NCI-H69 (cell line): Measurements from ENCODE around the gene LRP8.
"Not testable (repeated sequence)": the region's sequence is repeated elsewhere in the genome, so short reads cannot be mapped to it uniquely, and the experiment has no call there.

Experiments
- DNase-seq: peaks from one replicate; lab custom pipeline; 2025; lab: John Stamatoyannopoulos, UW

The LRP8 gene

DNA sequence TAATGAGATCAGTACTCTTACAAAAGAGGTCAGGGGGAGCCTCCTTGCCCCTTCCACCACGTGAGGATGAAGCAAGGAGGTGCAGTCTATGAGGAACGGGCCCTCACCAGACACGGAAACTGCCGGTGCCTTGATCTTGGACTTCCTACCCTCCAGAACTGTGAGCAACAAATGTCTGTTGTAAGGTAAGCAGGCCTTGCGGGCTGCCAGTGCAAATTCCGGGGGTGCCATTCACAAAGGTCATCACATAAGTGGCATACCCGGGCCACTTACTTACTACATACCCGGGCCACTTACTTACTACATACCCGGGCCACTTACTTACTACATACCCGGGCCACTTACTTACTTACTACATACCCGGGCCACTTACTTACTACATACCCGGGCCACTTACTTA lies 44.7 kb downstream of the LRP8 start:
- DNase-seq = not testable (repeated sequence)

DNA sequence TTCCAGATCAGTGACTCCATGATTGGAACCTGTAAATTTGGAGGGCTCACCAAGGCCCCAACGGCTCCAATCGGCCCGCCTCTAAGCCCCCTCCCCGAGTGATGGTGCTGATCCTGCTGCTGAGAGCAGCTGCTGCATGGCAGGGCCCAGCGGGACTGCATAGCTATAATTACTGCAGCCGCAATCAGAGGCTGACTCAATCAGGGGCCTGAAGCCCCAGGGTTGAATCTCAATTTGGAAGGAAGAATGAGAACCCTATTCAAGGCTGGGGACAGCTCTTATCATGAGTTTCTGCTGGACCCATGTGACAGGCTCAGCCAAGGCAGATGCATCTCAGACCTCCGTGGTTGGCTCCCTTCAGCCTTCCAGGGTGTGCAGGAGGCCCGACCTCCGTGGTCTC lies 46.7 kb downstream of the LRP8 start:
- DNase-seq = peak; percentile 79

DNA sequence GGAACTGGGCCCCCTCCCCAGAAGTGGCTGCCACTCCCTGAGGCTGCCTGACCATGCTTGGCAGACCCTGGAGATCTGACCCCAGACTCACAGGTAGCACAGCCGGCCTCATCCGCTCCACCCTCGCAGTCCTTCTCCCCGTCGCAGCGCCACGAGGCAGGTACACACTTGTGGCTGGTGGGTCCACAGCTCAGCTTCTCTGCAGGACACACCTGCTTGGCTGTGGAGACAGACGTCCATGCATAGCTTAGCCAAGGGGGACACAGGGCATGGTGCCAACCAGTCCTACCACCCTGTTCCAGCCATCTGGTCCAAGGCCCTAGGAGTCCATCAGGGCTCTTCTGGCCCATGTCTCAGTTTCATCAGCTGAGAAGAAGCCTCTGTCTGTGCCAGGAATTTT lies 47.4 kb downstream of the LRP8 start:
- DNase-seq = peak; percentile 23

DNA sequence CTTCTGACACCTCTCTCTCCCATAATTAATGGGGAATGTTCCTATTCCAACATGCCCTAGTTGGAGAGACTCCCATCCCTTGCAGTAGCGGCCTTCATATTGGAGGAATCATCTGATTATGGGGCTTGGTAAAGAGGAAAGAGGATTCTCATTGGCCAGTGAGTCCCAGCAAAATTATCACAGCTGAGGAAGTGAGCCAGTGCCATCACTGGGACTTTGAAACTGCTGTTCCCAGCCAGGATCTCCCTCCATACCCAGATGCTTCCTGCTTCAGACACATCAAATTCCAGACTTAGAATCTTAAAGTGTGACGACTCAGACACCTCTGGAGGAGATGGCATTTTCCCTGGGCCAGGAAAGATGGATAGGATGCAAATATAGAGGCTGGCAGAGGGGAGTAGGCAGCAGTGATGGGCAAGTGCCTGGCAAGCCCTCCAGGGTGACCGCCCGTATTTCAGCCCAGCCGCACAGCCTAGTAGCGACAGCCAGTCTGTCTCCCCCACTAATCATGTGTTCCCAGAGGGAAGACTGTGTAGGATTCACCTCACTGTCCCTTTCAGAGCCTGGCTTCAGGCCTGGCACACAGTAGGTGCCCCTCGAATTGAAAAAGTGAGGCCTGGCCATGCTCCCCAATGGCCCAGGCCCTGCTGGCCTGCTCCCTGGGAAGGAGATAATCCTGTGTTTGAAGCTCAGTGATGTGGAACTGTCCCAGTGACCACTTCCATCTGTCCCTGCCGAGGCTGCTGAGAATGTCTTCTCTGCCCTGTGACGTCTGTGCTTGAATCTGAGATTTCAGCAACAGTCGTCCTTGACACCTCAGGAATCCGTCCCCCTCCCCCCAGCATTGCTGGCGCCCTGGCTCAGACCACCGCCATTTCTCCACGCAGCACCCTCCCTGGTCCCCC lies 48.3 kb downstream of the LRP8 start:
- no peak for DNase-seq

DNA sequence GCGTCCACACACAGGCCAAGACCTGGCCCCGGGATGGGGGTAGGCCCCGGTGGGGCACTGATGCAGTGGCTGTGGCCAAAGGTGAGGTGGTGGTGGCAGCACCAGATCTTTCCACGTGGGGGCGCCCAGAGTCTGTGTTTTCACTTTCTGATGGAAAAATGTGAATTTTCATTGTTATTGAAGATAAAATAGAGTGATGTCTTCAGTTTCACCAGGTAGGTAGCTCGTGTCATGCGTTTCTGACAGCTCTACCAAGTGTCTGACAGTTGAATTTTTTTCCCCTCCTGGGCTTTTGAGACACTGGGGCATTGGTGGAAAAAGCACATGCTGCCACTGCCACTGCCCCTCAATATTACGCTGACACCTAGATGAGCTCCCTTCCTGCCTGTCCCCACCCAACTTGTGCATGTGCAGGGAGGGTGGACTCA lies 49.6 kb downstream of the LRP8 start:
- DNase-seq = peak; percentile 23

DNA sequence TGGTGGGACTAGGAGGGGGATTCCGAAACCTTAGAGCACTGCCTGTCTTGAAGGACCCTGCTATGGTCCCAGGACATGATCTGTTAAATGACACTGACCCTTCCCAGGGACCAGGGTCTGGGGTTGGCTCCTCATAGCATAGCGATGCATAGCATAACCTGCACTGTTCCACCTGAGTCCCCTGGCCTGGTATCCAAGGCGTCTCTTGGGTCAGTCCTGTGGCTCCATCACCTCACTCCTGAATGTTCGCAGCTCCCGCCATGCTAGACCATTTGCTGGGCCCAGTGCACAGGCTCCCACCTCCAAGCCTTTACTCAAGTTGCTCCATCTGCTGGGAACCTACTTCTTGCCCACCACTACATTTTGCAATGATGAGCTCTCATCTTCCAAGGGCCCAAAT lies 50.5 kb downstream of the LRP8 start:
- no peak for DNase-seq

DNA sequence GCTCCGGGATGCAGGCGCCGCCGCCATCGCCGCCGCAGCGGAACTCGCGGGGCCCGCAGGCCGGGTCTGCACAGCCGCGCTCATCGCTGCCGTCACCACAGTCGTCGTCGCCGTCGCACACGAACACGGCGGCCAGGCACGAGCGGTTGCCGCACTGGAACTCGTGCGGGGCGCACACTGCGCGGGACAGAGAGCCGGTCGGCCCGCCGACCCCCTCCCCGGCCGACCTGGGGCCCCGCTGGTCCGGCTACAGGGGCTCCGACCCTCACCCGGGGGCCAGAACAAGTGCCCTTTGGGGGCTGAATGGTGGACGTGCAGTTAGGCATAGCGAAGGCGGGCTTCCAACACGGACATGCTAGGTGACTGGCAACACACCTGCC lies 51.0 kb downstream of the LRP8 start:
- no peak for DNase-seq

DNA sequence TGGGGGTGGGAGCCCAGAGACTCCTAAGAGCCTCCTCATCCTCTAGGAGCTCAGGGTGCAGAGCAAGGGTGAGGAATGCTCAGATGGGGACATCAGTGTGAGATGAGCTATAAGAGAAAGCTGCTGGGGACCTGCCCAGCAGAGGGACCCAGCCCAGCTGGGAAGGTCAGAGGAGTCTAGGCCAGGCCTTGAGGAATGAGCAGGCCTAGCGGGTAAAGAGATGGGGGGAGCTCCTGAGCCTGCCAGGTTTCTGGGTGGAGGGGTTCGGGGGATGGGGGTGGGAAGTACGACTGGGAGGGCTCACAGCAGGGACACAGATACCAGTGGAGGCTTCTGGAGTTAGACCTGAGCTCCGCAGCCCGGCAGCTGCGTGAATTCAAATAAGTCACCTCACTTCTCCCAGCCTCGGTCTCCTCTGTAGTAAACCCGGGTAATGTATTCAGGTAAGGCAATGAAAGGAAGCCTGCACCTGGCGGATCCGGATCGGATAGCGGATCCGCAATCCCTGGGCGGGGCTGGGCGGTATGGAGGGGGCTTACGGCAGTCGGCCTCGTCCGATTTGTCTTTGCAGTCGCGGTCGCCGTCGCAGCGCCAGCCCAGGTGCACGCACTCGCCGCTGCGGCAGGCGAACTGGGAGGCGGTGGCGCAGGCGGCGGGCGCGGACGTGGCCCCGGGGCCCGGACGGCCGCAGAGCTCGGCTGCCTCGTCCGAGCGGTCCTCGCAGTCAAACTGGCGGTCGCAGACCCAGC lies 51.5 kb downstream of the LRP8 start:
- DNase-seq = no peak

DNA sequence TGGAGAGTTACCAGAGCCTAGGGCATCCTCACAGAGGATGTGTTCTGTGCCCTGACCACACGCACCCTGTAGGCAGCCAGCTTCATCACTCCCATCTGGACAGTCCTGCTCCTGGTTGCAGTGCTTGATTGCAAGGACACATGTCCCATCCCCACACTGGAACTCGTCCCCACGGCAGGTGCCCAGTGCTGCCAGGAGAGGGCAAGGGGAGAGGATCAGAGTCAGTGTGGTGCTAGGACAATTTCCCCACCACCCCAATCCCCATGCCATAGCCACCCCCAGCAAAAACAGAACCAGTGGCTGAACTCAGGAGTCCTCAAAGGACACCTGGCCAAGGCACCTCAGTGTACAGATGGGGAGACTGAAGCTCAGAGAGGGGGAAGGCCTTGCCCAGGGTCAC lies 52.3 kb downstream of the LRP8 start:
- no peak for DNase-seq

DNA sequence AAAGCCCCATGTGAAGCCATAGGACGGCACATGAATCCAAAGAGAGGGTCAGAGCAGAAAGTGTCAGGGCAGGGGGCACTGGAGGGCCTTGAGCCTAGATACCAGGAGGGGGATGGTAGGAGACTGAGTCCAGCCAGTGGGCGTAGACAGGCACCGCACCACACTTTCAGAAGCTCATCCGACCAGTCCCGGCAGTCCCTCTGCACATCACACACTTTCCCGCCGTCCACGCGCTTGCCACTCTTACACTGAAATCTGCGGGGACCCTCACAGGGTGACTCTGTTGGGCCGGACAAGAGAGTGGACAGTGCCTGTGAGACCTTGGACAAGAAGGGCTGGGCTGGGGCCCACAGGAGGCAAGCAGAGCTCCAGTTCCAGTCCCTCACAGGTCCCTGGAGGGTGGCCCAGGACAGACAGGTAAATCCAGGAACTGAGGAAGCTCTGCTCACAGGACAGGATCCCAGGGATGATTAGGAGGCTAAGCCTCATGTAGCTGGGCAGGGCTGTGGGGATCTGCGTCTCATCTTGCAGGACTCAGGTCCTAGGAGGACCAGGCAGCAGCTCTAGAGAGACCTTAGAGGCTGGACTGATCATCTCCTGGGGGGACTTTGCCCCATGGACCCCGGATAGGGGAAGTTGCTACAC lies 53.2 kb downstream of the LRP8 start:
- DNase-seq = no peak

DNA sequence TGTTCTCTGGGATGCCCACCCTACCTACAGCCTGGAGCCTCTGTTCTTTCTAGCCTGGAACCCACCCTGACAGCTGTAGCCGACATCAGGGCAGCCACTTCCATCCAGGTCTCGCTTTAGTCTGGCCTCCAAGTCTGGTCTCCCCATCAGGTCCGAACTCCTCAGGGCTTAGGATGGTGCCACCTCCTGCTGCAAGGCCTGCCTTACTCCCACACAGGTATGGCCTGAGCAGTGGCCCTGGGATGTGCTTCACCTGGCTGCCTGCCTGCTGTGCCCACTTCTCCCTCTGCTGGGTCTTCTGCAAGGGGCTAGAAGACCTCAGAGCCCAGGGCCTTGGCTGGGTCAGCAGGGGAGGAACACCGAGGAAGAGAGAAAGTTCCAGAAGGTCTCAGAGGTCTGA lies 53.8 kb downstream of the LRP8 start:
- no peak for DNase-seq

DNA sequence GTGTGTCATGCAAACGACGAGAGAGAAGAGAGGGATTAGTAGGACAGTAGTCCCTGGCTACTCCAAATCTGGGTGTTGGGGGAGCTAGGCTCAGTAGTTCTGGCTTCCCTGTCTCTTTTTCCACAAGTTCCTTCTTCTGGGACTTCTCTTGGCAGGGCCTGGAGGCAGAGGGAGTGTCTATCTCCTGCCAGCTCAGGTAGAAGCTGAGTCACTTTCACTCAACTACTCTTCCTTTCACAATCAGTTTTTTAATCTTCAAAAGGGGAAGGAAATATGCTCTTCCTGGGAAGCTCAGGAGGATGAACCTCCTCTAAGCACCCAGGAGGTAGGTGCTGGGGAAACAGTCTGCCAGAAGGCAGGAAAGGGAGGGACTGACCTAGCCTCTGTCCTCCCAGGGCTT lies 54.3 kb downstream of the LRP8 start:
- no peak for DNase-seq

DNA sequence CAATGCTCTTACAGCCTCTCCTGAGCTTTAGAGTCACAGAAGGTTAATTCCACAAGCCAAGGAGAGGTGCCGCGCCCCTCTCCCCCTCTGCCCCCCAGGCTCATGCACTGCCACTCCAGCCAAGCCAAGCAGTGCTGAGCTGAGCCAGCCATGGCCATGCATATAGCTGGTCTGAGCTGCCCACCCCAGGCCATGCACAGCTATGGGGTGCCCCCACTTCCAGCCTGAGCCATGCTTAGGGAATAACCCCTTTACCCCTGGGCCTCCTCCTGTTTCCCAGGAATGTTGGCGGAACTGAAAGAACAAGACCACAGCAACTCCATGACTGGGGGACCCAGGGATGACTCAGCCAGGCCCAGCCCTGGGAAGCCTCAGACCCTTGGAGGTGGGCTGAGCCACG lies 55.5 kb downstream of the LRP8 start:
- DNase-seq = no peak

DNA sequence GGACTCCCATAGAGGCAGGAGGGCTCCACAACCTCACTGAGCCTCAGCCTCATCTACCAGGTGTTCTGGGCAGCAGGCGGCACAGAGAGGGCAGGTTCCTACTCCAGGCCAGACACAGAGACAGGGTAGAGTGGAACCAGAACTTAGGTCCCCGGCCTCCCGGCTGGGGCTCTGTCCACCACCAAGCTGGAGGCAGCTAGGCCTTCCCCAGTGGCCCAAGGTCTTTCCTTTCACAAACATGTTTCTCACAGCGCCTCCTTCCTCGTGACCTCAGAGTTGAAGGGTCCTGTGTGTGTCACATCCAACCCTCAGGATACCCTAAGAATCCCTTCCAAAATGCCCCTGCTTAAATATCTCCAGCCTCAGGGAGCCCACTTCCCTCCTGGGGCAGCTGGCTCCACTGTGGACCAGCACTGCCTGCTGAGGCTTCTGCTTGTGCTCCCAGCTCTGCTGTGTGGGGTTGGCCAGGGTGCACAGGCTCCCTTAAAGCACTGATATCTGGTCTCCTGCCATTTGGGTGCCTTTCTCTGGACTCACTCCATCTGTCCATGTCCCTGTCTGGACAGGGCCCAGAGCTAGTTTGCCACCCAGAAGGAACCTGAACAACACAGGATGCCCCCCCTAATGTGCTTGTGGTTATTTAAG lies 56.3 kb downstream of the LRP8 start:
- DNase-seq = no peak

DNA sequence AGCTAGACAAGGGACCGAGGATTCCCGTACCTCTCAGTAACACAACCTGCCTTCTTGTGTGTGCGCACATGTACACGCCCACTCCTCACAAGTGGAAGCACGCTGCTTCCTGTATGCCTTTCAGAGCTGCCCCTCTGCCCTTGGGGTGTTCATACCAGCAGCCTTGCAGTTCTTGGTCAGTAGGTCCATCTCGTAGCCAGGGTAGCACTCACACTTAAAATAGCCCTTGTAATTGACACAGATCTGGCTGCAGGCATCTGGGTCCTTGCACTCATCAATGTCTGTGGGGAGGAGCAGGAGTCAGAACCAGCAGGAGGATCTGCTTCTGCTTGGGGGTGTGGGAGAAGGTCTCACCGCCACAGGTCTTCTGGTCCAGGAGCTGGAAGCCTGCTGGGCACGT lies 57.0 kb downstream of the LRP8 start:
- DNase-seq = no peak

DNA sequence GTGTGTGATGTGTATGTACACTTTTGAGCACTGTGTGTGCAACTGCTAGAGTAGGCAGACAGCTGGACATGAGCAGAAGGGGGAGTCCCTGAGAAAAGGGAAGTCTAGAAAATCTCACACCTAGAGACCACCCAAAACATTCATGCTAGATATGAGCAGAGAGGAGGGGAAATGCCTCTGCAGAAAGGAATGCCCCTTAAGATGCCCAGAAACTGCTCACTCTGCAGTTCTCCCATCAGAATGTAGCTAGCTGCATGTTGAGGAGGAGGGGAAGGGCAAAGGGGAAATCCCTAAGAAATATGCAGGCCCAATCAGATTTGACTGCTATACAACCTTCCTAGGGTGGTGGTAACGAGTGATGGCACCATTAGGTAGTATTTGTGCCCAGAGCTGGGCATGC lies 57.8 kb downstream of the LRP8 start:
- DNase-seq = no peak

DNA sequence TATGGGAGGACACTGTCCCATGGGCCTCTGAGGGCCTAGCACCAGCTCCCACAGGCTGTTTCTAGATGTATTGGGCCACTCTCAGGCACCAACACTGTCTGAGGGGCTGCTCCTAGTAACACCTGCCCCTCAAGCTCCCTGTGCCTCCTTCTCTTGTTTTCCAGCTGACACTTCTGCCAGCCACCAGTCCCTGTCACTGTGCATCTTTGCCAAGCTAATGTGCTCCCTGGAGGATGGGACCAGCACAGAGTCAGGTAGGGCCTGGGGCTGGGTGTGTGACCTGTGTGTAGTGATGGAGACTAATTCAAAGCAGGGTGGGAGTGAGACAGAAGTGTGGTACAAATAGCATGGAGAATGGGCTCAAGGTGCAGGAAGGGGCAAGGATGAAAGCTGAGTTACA lies 60.1 kb downstream of the LRP8 start:
- DNase-seq = no peak

DNA sequence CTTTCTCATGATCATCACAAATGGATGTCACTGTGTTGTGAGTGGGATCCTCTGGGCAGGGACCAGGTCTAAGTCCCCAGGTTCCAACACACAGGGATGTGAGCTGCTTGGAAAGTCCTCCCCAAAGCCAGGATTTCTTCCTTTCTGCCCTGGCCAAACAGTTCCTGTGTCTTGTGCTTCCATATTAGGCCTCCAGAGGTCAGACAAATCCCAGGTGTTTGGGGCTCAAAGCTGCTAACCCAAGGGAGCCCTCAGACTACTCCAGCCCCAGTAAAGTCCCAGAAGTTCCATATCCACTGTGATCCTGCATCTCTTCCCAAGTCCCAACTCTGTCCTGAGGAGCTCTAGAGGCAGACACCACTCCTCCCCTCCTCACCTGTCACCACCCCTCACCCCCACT lies 61.8 kb downstream of the LRP8 start:
- peak; percentile 5 for DNase-seq

DNA sequence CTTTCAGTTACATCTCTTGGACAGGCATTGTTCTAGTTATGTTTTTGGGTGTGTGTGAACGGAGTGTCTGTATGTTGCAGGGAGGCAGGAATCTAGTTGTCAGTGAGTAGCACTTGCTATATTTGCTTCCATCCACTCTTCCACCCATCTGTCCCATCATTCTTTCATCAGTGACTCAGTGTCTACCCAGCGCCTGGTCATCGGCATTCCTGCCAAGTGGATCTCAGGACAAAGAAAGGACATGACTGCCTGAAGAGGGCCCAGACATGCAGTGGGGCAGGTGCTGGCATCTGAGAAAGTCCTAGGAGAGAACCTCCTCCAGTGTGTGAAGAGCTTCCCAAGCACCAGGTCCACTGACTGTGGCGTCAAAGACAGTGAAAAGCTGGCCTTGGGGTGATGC lies 62.3 kb downstream of the LRP8 start:
- no peak for DNase-seq

DNA sequence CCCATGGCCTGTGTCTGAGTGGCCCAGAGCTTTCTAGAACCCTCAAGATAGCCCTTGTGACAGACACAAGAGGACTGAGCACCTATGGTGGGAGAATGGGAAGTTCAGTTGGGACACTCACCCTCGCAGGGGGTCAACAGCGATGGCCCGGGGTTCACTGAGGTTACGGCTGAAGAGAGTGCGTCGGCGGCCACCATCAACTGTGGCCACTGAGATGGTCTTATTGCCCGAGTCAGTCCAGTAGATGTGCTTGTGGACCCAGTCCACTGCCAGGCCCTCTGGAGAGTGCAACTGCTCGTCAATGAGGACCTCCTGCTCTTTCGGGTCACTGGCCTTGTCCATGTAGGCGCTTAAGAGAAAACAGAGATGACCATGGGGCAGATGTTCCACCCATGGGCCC lies 63.8 kb downstream of the LRP8 start:
- no peak for DNase-seq

DNA sequence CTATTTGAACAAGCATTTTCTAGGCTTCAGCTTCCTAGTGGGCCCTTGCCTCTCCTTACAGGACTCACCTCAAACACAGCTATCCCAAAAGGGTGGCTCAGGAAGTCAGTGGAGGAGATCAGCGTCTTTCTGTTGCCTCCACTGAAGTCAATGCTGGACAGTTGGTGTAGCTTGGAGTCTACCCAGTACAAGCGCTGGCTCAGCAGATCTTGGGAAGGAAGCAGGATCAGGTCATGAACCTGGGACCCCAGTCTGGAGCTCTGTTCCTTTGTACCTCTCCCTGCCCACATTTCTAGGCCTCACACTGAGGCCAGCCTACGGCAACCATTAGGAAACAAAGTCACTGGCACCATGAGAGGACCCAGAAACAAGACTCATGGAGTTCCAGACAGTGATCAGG lies 65.9 kb downstream of the LRP8 start:
- DNase-seq = no peak

DNA sequence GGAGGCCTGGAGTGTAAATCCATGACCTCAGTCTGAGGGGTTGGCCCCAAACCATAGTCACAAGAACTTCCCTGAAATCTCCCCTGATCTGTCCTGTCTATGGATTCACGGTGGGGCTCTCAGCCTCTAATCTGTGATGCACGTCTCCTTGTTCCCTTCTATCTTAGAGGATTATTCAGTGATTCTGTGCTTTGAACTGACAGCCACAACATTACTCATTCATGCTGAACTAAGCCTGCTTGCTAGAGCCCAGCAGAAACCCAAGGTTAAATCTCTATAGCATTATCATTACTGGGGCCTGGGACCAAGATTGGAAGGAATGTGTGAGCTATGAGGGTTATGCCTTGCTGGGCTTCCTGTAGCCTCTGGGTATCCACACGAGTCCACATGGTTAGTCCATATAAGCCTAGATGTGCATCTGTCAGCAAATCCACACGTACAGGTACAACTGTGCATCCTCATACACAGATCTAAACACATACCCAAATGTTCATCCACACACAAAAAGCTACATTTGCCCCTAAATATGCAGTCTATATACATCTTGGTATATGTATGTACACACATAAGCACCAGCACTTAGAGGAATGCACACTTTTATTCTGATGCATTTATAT lies 67.1 kb downstream of the LRP8 start:
- DNase-seq = no peak
